HG02798 (cell line): ENCODE measurements around the gene ZYG11B.
"Not testable (repeated sequence)": the region's sequence is repeated elsewhere in the genome, so short reads cannot be mapped to it uniquely, and the experiment has no call there.

Experiments
- ATAC-seq: cut with Tn5 transposase; IDR thresholded peaks from one replicate; pipeline ENCODE4 v1.9.1; 2021; ENCODE audit warnings: mild to moderate bottlenecking; ENCODE audit not compliant: unreplicated experiment, poor library complexity

The ZYG11B gene

DNA sequence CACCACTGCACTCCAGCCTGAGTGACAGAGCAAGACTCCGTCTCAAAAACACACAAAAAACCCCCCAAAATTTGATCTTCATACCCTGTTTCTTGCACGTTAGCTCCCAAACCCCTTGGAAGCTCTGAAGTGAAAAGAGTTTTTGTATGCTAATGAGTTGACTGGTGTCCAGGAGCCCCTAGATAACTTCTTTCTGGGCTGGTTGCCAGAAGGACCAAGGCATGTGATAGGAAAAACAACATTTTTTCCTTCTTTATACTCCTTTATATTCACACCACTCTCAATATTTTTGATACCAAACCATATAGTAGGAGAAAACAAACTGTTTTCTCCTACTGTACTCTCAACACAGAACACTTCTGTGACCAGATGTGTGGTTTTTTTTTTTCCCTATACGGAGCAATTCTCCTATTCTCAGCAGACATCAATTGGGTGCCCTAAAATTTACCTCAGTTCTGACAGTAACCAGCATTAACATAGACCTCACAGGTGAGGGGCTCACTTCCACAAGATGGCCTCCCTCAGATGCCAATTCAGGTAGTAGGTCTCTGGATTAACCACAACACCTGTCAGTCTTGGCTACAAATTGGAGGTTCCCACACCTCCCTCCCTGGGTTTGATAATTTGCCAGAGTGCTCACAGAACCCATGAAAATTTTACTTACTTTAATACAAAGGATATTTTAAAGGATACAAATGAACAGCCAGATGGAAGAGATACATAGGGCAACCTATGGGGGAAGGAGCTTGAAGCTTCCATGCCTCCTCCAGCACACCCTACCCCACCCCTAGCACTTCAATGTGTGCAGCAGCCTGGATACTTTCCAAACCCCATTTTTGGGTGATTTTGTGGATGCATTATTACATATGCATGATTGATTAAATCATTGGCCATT lies 25.6 kb downstream of the ZYG11B start:
- ATAC-seq: no peak

- no peak for ATAC-seq
These were observed 26.2 kb downstream of the ZYG11B start for GRCh38 chr1:52752484-52752826.

DNA sequence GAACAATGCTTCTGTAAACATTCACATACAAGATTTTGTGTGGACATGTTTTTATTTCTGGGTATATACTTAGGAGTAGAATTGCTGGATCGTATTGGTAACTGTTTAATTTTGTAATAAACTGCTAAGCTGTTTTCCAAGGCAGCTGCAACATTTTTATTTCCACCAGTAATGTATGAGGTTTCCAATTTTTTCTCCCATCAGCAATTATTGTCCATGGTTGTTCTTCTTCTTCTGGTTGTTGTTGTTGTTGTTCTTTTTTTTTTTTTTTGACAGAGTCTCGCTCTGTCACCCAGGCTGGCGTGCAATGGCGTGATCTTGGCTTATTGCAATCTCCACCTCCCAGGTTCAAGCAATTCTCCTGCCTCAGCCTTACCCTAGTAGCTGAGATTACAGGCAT lies 26.9 kb downstream of the ZYG11B start:
- ATAC-seq: no peak

DNA sequence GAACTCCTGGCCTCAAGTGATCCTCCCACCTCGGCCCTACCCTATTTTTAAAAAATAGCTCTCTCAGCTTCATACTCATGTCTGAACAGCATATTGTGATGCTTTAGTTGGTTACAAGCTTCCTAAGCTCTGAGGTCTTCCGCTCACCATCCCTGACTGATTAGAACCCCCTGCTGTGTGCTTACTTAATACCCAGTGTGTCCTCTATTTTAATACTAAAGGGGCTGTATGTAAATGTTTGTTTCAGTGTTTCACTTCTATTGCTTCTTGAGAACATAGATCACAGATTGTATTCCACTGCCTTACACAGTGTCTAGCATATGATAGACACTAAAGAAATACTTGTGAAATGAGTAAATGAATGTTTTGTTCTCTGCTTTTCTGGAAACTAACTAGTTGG lies 29.8 kb downstream of the ZYG11B start:
- no peak for ATAC-seq

GRCh38 chr1:52759908-52760307 lies 33.7 kb downstream of the ZYG11B start:
- no peak for ATAC-seq

- ATAC-seq: no peak
These were observed 41.5 kb downstream of the ZYG11B start for GRCh38 chr1:52767596-52768280.

GRCh38 chr1:52769346-52770033 lies 43.2 kb downstream of the ZYG11B start:
- ATAC-seq: no peak

GRCh38 chr1:52771384-52771783 lies 45.1 kb downstream of the ZYG11B start:
- ATAC-seq: no peak

GRCh38 chr1:52786148-52786547 lies 59.9 kb downstream of the ZYG11B start:
- ATAC-seq: no peak

DNA sequence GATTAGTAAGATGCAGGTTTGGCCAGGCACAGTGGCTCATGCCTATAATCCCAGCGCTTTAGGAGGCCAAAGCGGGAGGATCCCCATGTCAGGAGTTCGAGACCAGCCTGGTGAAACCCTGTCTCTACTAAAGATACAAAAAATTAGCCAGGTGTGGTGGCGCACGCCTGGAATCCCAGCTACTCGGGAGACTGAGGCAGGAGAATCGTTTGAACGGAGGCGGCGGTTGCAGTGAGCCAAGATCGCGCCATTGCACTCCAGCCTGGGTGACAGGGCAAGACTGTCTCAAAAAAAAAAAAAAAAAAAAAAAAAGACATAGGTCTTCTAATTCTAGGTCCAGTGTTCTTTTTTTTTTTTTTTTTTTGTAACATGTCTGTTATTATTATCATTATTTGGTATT lies 64.2 kb downstream of the ZYG11B start:
- not testable (repeated sequence) for ATAC-seq

GRCh38 chr1:52792036-52792435 lies 65.8 kb downstream of the ZYG11B start:
- ATAC-seq: no peak

DNA sequence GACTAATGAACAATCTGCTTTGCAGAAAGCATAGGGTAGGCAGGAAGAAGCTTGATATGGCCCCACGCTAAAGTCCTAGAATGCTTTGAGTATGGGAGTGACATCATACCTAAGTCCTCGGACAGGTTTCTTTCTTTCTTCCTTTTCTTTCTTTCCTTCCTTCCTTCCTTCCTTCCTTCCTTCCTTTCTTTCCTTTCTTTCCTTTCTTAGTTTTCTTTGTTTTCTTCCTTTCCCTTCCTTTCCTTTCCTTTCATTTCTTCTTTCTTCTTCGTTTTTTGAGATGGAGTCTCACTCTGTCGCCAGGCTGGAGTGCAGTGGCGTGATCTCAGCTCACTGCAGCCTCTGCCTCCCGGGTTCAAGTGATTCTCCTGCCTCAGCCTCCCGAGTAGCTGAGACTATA lies 67.5 kb downstream of the ZYG11B start:
- not testable (repeated sequence) for ATAC-seq

DNA sequence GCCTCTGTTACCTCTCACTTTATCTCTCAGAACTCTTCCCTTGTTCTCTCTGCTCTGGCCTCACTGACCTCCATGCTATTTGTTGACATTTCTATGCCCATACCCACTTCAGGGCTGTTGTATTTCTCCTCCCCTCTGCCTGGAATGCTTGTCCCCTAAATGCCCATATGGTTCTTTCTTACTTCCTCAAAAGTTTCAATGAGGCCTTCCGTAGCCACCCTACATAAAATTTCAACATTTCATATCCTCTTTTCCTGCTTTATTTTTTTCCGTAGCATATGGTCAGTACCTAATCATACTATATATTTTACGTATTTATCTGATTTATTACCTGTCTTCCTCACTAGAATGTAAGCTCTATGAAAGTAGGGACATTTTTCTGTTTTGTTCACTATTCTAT lies 69.2 kb downstream of the ZYG11B start:
- ATAC-seq: no peak

DNA sequence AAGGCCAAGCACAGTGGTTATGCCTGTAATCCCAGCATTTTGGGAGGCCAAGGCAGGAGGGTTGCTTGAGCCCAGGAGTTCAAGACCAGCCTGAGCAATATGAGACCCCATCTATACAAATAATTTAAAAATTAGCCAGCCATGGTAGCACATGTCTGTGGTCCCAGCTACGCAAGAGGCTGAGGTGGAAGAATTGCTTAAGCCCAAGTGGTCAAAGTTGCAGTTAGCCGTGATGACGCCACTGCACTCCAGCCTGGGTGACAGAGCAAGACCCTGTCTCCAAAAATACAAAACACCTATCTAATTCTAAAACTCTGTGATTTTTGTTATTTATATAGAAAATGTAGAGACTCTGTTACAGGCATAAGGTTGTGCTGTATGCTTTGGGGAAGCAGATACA lies 72.1 kb downstream of the ZYG11B start:
- ATAC-seq: no peak

GRCh38 chr1:52801011-52801410 lies 74.8 kb downstream of the ZYG11B start:
- ATAC-seq: no peak

GRCh38 chr1:52804083-52804482 lies 77.8 kb downstream of the ZYG11B start:
- ATAC-seq: not testable (repeated sequence)

- no peak for ATAC-seq
These were observed 88.2 kb downstream of the ZYG11B start for GRCh38 chr1:52814465-52814864.

DNA sequence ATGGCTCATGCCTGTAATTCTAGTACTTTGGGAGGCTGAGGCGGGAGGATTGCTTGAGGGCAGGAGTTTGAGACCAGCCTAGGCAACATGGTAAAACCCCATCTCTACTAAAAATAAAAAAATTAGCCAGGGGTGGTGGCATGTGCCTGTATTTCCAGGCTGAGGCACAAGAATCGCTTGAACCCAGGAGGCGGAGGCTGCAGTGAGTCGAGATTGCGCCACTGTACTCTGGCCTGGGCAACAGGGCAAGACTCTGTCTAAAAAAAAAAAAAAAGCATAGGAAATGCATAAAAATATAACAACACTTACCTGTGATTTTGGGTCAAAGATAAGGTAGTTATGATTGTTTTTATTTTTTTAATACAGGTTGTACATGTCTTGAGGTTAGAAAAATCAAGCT lies 94.6 kb downstream of the ZYG11B start:
- ATAC-seq: not testable (repeated sequence)

GRCh38 chr1:52825868-52826267 lies 99.6 kb downstream of the ZYG11B start:
- ATAC-seq: no peak

GRCh38 chr1:52834798-52835197 lies 108.5 kb downstream of the ZYG11B start:
- ATAC-seq: no peak

GRCh38 chr1:52836035-52836434 lies 109.8 kb downstream of the ZYG11B start:
- ATAC-seq: no peak
